ENCODE data around the gene HIPK3.
A peak's percentile ranks its signal among the peaks of the same experiment; 100 is the strongest.
"Not testable (repeated sequence)": the region's sequence is repeated elsewhere in the genome, so short reads cannot be mapped to it uniquely, and the experiment has no call there.

Gene HIPK3

GRCh38 chr11:33333816-33334215, 76.6 kb downstream of the HIPK3 start:
- in situ Hi-C loops (cut with MboI; ENCODE audit: low pct_unique_long_range_greater_than_20kb, low sequenced_read_pairs) = loop anchor here (25.0 kb wide), 1 partner anchor 172 kb away; the partner anchor contains the start of gene CSTF3
- DNase-seq = no peak

GRCh38 chr11:33334627-33335026, 77.4 kb downstream of the HIPK3 start:
- no peak for DNase-seq
- in situ Hi-C loops (cut with MboI; ENCODE audit: low pct_unique_long_range_greater_than_20kb, low sequenced_read_pairs) = loop anchor here (25.0 kb wide), 1 partner anchor 172 kb away; the partner anchor contains the start of gene CSTF3

- DNase-seq = no peak
- in situ Hi-C loops (cut with MboI; ENCODE audit: low pct_unique_long_range_greater_than_20kb, low sequenced_read_pairs) = loop anchor here (25.0 kb wide), 1 partner anchor 177 kb away; the partner anchor contains the start of gene CSTF3
These were observed 82.1 kb downstream of the HIPK3 start for GRCh38 chr11:33339247-33339646.

GRCh38 chr11:33344611-33345010, 87.4 kb downstream of the HIPK3 start:
- in situ Hi-C loops (cut with MboI; ENCODE audit: low pct_unique_long_range_greater_than_20kb, low sequenced_read_pairs) = loop anchor here (25.0 kb wide), 1 partner anchor 182 kb away; the partner anchor contains the start of gene CSTF3
- DNase-seq = no peak

GRCh38 chr11:33347490-33348125, 90.4 kb downstream of the HIPK3 start:
- in situ Hi-C loops (cut with MboI; ENCODE audit: low pct_unique_long_range_greater_than_20kb, low sequenced_read_pairs) = loop anchor here (25.0 kb wide), 1 partner anchor 185 kb away; the partner anchor contains the start of gene CSTF3
- DNase-seq = no peak

GRCh38 chr11:33350287-33350686, 93.1 kb downstream of the HIPK3 start:
- no peak for DNase-seq
- in situ Hi-C loops (cut with MboI; ENCODE audit: low pct_unique_long_range_greater_than_20kb, low sequenced_read_pairs) = loop anchor here (25.0 kb wide), 1 partner anchor 337 kb away; no protein-coding TSS in a partner anchor

- DNase-seq = no peak
- in situ Hi-C loops (cut with MboI; ENCODE audit: low pct_unique_long_range_greater_than_20kb, low sequenced_read_pairs) = loop anchor here (25.0 kb wide), 1 partner anchor 329 kb away; no protein-coding TSS in a partner anchor
These were observed 101.1 kb downstream of the HIPK3 start for GRCh38 chr11:33358150-33358831.

- in situ Hi-C loops (cut with MboI; ENCODE audit: low pct_unique_long_range_greater_than_20kb, low sequenced_read_pairs) = loop anchor here (25.0 kb wide), 1 partner anchor 327 kb away; no protein-coding TSS in a partner anchor
- no peak for DNase-seq
These were observed 103.5 kb downstream of the HIPK3 start for GRCh38 chr11:33360642-33361041.

GRCh38 chr11:33362051-33362910, 105.1 kb downstream of the HIPK3 start:
- DNase-seq = peak; percentile 63
- in situ Hi-C loops (cut with MboI; ENCODE audit: low pct_unique_long_range_greater_than_20kb, low sequenced_read_pairs) = loop anchor here (25.0 kb wide), 1 partner anchor 325 kb away; no protein-coding TSS in a partner anchor

- DNase-seq = no peak
- in situ Hi-C loops (cut with MboI; ENCODE audit: low pct_unique_long_range_greater_than_20kb, low sequenced_read_pairs) = loop anchor here (25.0 kb wide), 1 partner anchor 320 kb away; no protein-coding TSS in a partner anchor
These were observed 109.7 kb downstream of the HIPK3 start for GRCh38 chr11:33366918-33367317.

- not testable (repeated sequence) for DNase-seq
- in situ Hi-C loops (cut with MboI; ENCODE audit: low pct_unique_long_range_greater_than_20kb, low sequenced_read_pairs) = loop anchor here (25.0 kb wide), 1 partner anchor 319 kb away; no protein-coding TSS in a partner anchor
These were observed 111.3 kb downstream of the HIPK3 start for GRCh38 chr11:33368475-33368874.

- DNase-seq = no peak
- in situ Hi-C loops (cut with MboI; ENCODE audit: low pct_unique_long_range_greater_than_20kb, low sequenced_read_pairs) = loop anchor here (25.0 kb wide), 1 partner anchor 318 kb away; no protein-coding TSS in a partner anchor
These were observed 111.8 kb downstream of the HIPK3 start for GRCh38 chr11:33368931-33369330.

- no peak for DNase-seq
- in situ Hi-C loops (cut with MboI; ENCODE audit: low pct_unique_long_range_greater_than_20kb, low sequenced_read_pairs) = loop anchor here (25.0 kb wide), 1 partner anchor 314 kb away; no protein-coding TSS in a partner anchor
These were observed 116.5 kb downstream of the HIPK3 start for GRCh38 chr11:33373636-33374035.

- in situ Hi-C loops (cut with MboI; ENCODE audit: low pct_unique_long_range_greater_than_20kb, low sequenced_read_pairs) = no loop called here
- DNase-seq = no peak
These were observed 118.1 kb downstream of the HIPK3 start for GRCh38 chr11:33375236-33375635.

GRCh38 chr11:33375688-33376311, 118.6 kb downstream of the HIPK3 start, which contains the start of gene KIAA1549L:
KIAA1549L (plus strand) TSS chr11:33376108.
- no peak for DNase-seq
- in situ Hi-C loops (cut with MboI; ENCODE audit: low pct_unique_long_range_greater_than_20kb, low sequenced_read_pairs) = no loop called here

- in situ Hi-C loops (cut with MboI; ENCODE audit: low pct_unique_long_range_greater_than_20kb, low sequenced_read_pairs) = no loop called here
- no peak for DNase-seq
These were observed 119.4 kb downstream of the HIPK3 start for GRCh38 chr11:33376331-33377310.

Measured in KBM-7 (cell line).